ENCODE measurements around the gene B3GNT5. TPM values are rescaled to one million over a fixed set of nuclear protein-coding genes. Genes with fewer than 3 reads are reported as not detected.

B3GNT5 gene
- total and polyA plus RNA-seq, 10 of the 15 experiments (the other 5 are each of a cell fraction or from before 2014, with no cell fraction given), result 0.24 to 1.1 (median 0.48) TPM

DNA sequence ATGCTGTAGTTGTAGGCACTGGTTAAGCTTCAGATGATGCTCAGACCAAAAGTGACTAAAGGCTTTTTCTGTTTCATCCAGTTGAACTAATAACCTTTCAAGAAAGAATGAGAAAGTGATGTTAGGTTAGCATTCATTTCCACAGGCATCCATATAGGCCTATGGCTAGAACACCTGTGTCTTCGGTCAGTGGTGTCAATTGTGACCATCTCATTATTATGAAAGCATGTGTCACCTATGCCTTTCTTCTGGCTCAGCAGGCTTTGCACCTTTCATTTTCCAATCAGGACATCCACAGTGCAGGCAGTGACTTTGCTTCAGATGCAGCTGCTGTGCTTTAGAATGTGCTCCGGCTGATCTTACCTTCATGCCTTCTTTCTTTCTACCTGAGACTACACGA lies 57.9 kb downstream of the B3GNT5 start:
- CTCF ChIA-PET, result no interaction called here

DNA sequence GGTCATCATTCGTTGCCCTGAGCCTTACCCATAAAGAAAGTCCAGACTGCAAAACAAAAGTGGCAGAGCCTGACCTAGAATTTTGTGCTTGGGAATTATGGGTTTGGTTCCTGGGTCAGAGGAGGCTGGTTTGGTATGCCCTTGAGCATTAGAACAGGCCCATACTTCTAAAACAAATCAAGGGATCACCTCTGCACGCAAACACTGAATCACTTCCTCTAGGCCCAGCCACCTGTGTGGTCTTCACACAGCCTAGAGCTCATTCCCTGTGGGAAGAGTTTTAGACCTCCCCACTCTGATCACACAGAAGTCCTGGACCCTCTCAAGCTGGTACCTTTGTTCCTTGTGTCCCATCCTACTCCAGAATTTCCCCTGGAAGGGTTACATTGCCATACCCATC lies 59.4 kb downstream of the B3GNT5 start:
- no TSS peak for BruUV-seq (replicated peaks)
- 74% methylated on average over 2 of the region's 2 CpGs for WGBS (ENCODE audit: insufficient coverage, insufficient replicate concordance, low lambda C conversion rate, missing lambda C conversion rate)
- Histone ChIP-seq H3K27ac (ENCODE audit: control insufficient read depth, insufficient read depth) (no peak overlapping the region), H3K79me2 (ENCODE audit: control insufficient read depth, insufficient read depth, low read length) (no peaks in the 10 kb centered on the region), H3K27me3 (replicated peaks in 1 of 2; ENCODE audit: control insufficient read depth in 2 of 2, insufficient read depth in 2 of 2, low read length in 1 of 2) (no peaks in the 10 kb centered on the region), H3K9ac (ENCODE audit: control insufficient read depth, insufficient read depth, low read length) (no peak overlapping the region), H3K4me2 (ENCODE audit: control insufficient read depth, insufficient read depth) (no peak overlapping the region), H3K36me3 (ENCODE audit: control insufficient read depth in 2 of 2, insufficient read depth in 2 of 2, low read length in 1 of 2) (no peaks in the 10 kb centered on the region), H3K9me3 (replicated peaks; ENCODE audit: control insufficient read depth, insufficient read depth, low read length) (no peaks in the 10 kb centered on the region), H3K4me1 (ENCODE audit: control insufficient read depth, insufficient read depth, low read length) (0 out of 2 replicates have a peak, but pooled peaks cover under 1% of the 10 kb centered on the region), H2AFZ (ENCODE audit: control insufficient read depth, low read depth, low read length) (no peak overlapping the region), H4K20me1 (ENCODE audit: control insufficient read depth, insufficient read depth) (no peaks in the 10 kb centered on the region), H3K4me3 (no peak overlapping the region)
- no peak for DNase-seq (ENCODE audit: low read depth, low spot score)
- POLR2A ChIA-PET, result no interaction called here
- ATAC-seq, result no peak
- RAD21 ChIA-PET (ENCODE audit: unreplicated experiment), result no interaction called here
- SMC1A ChIA-PET (ENCODE audit: uncharacterized antibody, unreplicated experiment), result no interaction called here
- FAIRE-seq, result no peak
- in situ Hi-C loops (cut with MboI), result no loop called here
- intact Hi-C loops (cut with micrococcal nuclease; ENCODE audit: unreplicated experiment), result no loop called here
- CTCF ChIA-PET, result interaction anchor here (1.0 kb wide), 1 partner anchor 13 kb away, joined by 3 read pairs; no protein-coding TSS in a partner anchor
- TF ChIP-seq TCF3 (IDR thresholded peaks at IDR 0.05; ENCODE audit: borderline replicate concordance, insufficient read depth, low read depth, low read length) (no peak), CHD4 (IDR thresholded peaks at IDR 0.05) (no peak), LARP7 (IDR thresholded peaks at IDR 0.05) (no peak), NFYB (IDR thresholded peaks at IDR 0.05; ENCODE audit: insufficient read depth, low read depth, low read length) (no peak), PAX5 (IDR thresholded peaks at IDR 0.05; ENCODE audit: borderline replicate concordance, low read depth, low read length) (no peak), GABPA (IDR thresholded peaks at IDR 0.05; ENCODE audit: low read depth) (no peak)
- TF ChIP-seq, protein P1, sequence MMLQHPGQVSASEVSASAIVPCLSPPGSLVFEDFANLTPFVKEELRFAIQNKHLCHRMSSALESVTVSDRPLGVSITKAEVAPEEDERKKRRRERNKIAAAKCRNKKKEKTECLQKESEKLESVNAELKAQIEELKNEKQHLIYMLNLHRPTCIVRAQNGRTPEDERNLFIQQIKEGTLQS (IDR thresholded peaks at IDR 0.05; ENCODE audit: borderline replicate concordance, extremely low read depth, low read depth, low read length), result no peak
- TF ChIP-seq, protein P2, sequence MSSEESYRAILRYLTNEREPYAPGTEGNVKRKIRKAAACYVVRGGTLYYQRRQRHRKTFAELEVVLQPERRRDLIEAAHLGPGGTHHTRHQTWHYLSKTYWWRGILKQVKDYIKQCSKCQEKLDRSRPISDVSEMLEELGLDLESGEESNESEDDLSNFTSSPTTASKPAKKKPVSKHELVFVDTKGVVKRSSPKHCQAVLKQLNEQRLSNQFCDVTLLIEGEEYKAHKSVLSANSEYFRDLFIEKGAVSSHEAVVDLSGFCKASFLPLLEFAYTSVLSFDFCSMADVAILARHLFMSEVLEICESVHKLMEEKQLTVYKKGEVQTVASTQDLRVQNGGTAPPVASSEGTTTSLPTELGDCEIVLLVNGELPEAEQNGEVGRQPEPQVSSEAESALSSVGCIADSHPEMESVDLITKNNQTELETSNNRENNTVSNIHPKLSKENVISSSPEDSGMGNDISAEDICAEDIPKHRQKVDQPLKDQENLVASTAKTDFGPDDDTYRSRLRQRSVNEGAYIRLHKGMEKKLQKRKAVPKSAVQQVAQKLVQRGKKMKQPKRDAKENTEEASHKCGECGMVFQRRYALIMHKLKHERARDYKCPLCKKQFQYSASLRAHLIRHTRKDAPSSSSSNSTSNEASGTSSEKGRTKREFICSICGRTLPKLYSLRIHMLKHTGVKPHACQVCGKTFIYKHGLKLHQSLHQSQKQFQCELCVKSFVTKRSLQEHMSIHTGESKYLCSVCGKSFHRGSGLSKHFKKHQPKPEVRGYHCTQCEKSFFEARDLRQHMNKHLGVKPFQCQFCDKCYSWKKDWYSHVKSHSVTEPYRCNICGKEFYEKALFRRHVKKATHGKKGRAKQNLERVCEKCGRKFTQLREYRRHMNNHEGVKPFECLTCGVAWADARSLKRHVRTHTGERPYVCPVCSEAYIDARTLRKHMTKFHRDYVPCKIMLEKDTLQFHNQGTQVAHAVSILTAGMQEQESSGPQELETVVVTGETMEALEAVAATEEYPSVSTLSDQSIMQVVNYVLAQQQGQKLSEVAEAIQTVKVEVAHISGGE (CRISPR knock-in tag; IDR thresholded peaks at IDR 0.05), result no peak

More for the DNA sequence above, 57.9 kb downstream of the B3GNT5 start:
- no peak for TF ChIP-seq PAX5 (IDR thresholded peaks at IDR 0.05; ENCODE audit: borderline replicate concordance, low read depth, low read length)
- no peak for TF ChIP-seq CBX5 (IDR thresholded peaks at IDR 0.05; ENCODE audit: low read depth)
- TF ChIP-seq KDM1A (IDR thresholded peaks at IDR 0.05; ENCODE audit: borderline replicate concordance), result no peak
- no peak for TF ChIP-seq NR2C1 (IDR thresholded peaks at IDR 0.05)
- no peak for TF ChIP-seq NFYA (IDR thresholded peaks at IDR 0.05; ENCODE audit: borderline replicate concordance, low read depth, low read length)
- no peak for TF ChIP-seq STAT3 (IDR thresholded peaks at IDR 0.05; ENCODE audit: low read depth, low read length)
- TF ChIP-seq HDAC6 (IDR thresholded peaks at IDR 0.05; ENCODE audit: unreplicated experiment), result no peak
- TF ChIP-seq SREBF2 (IDR thresholded peaks at IDR 0.05; ENCODE audit: low read length), result no peak
- TF ChIP-seq MTA2 (IDR thresholded peaks at IDR 0.05; ENCODE audit: low read depth), result no peak
- TF ChIP-seq, protein P3, sequence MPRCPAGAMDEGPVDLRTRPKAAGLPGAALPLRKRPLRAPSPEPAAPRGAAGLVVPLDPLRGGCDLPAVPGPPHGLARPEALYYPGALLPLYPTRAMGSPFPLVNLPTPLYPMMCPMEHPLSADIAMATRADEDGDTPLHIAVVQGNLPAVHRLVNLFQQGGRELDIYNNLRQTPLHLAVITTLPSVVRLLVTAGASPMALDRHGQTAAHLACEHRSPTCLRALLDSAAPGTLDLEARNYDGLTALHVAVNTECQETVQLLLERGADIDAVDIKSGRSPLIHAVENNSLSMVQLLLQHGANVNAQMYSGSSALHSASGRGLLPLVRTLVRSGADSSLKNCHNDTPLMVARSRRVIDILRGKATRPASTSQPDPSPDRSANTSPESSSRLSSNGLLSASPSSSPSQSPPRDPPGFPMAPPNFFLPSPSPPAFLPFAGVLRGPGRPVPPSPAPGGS (IDR thresholded peaks at IDR 0.05; ENCODE audit: borderline replicate concordance, insufficient read depth, low read depth, low read length, poor library complexity, severe bottlenecking), result no peak
- TF ChIP-seq POLR2AphosphoS2 (IDR thresholded peaks at IDR 0.05; ENCODE audit: low read depth, low read length), result no peak
- intact Hi-C loops (cut with micrococcal nuclease; ENCODE audit: unreplicated experiment) (no loop called here), in situ Hi-C loops (cut with MboI) (no loop called here)
- WGBS (ENCODE audit: insufficient coverage, insufficient replicate concordance, low lambda C conversion rate, missing lambda C conversion rate), result 58% methylated on average over 3 of the region's 3 CpGs
- Histone ChIP-seq H3K36me3 (ENCODE audit: control insufficient read depth in 2 of 2, insufficient read depth in 2 of 2, low read length in 1 of 2) (no peaks in the 10 kb centered on the region), H3K4me2 (ENCODE audit: control insufficient read depth, insufficient read depth) (no peak overlapping the region), H3K4me3 (no peak overlapping the region), H4K20me1 (ENCODE audit: control insufficient read depth, insufficient read depth) (no peaks in the 10 kb centered on the region), H3K9me3 (replicated peaks; ENCODE audit: control insufficient read depth, insufficient read depth, low read length) (no peaks in the 10 kb centered on the region), H2AFZ (ENCODE audit: control insufficient read depth, low read depth, low read length) (no peak overlapping the region), H3K4me1 (ENCODE audit: control insufficient read depth, insufficient read depth, low read length) (peaks cover 10% of the 10 kb centered on the region), H3K27ac (ENCODE audit: control insufficient read depth, insufficient read depth) (no peak overlapping the region), H3K27me3 (replicated peaks in 1 of 2; ENCODE audit: control insufficient read depth in 2 of 2, insufficient read depth in 2 of 2, low read length in 1 of 2) (no peaks in the 10 kb centered on the region), H3K79me2 (ENCODE audit: control insufficient read depth, insufficient read depth, low read length) (no peaks in the 10 kb centered on the region), H3K9ac (ENCODE audit: control insufficient read depth, insufficient read depth, low read length) (no peak overlapping the region)
- ChIA-PET POLR2A (interaction anchor here (0.6 to 1.0 kb wide), 2 partner anchors 25 to 61 kb away, joined by 3 read pairs; no protein-coding TSS in a partner anchor), SMC1A (ENCODE audit: uncharacterized antibody, unreplicated experiment) (interaction anchor here (0.9 to 1.7 kb wide), 3 partner anchors 9 to 75 kb away, joined by 3 to 4 read pairs (median 3); no protein-coding TSS in a partner anchor), RAD21 (ENCODE audit: unreplicated experiment) (no interaction called here)
- BruUV-seq (replicated peaks), result no TSS peak
- ATAC-seq (no peak), FAIRE-seq (no peak), DNase-seq (ENCODE audit: low read depth, low spot score) (no peak)
